ENCODE measurements around the gene KCNN3. TPM values are rescaled to one million over a fixed set of nuclear protein-coding genes. Genes with fewer than 3 reads are reported as not detected.

KCNN3 gene
- total RNA-seq, 1 experiment from 2014 or later: 0.07 TPM

- Mint-ChIP-seq H3K27me3 (ENCODE audit: insufficient read depth, unreplicated experiment) (peaks cover 62% of the 10 kb centered on the region), H3K27ac (ENCODE audit: low read depth, unreplicated experiment) (no peak overlapping the region), H3K4me1 (ENCODE audit: insufficient read depth, unreplicated experiment) (no peaks in the 10 kb centered on the region), H3K36me3 (ENCODE audit: insufficient read depth, unreplicated experiment) (no peaks in the 10 kb centered on the region), H3K9me3 (ENCODE audit: unreplicated experiment) (no peaks in the 10 kb centered on the region), H3K4me3 (ENCODE audit: unreplicated experiment) (no peak overlapping the region)
- intact Hi-C loops (cut with micrococcal nuclease): no loop called here
- CTCF ChIA-PET: interaction anchor here (1.3 kb wide), 1 partner anchor 166 kb away, joined by 5 read pairs; no protein-coding TSS in a partner anchor
- TF ChIP-seq CTCF (IDR thresholded peaks at IDR 0.05; ENCODE audit: unreplicated experiment): no peak
- BruUV-seq (replicated peaks): no TSS peak
- POLR2A ChIA-PET: interaction anchor here (0.9 kb wide), 1 partner anchor 11 kb away, joined by 3 read pairs; no protein-coding TSS in a partner anchor
- DNase-seq (ENCODE audit: unreplicated experiment): no peak
Measured at GRCh38 chr1:154713005-154713404, 157.1 kb downstream of the KCNN3 start.

- no TSS peak for BruUV-seq (replicated peaks)
- Mint-ChIP-seq H3K4me3 (ENCODE audit: unreplicated experiment) (no peak overlapping the region), H3K36me3 (ENCODE audit: insufficient read depth, unreplicated experiment) (no peaks in the 10 kb centered on the region), H3K27me3 (ENCODE audit: insufficient read depth, unreplicated experiment) (peaks cover 67% of the 10 kb centered on the region), H3K9me3 (ENCODE audit: unreplicated experiment) (no peaks in the 10 kb centered on the region), H3K27ac (ENCODE audit: low read depth, unreplicated experiment) (no peak overlapping the region), H3K4me1 (ENCODE audit: insufficient read depth, unreplicated experiment) (no peaks in the 10 kb centered on the region)
- POLR2A ChIA-PET: interaction anchor here (0.9 kb wide), 1 partner anchor 10 kb away, joined by 3 read pairs; no protein-coding TSS in a partner anchor
- TF ChIP-seq CTCF (IDR thresholded peaks at IDR 0.05; ENCODE audit: unreplicated experiment): no peak
- intact Hi-C loops (cut with micrococcal nuclease): no loop called here
- no peak for DNase-seq (ENCODE audit: unreplicated experiment)
- CTCF ChIA-PET: interaction anchor here (1.3 kb wide), 1 partner anchor 166 kb away, joined by 5 read pairs; no protein-coding TSS in a partner anchor
Measured at GRCh38 chr1:154712166-154712810, 157.8 kb downstream of the KCNN3 start.

GRCh38 chr1:154711416-154711815 is 158.7 kb downstream of the KCNN3 start:
- no peaks in the 10 kb centered on the region for H3K9me3 Mint-ChIP-seq (ENCODE audit: unreplicated experiment)
- intact Hi-C loops (cut with micrococcal nuclease): no loop called here
- no peaks in the 10 kb centered on the region for H3K4me1 Mint-ChIP-seq (ENCODE audit: insufficient read depth, unreplicated experiment)
- no TSS peak for BruUV-seq (replicated peaks)
- ChIA-PET CTCF (no interaction called here), POLR2A (no interaction called here)
- TF ChIP-seq CTCF (IDR thresholded peaks at IDR 0.05; ENCODE audit: unreplicated experiment): no peak
- H3K36me3 Mint-ChIP-seq (ENCODE audit: insufficient read depth, unreplicated experiment): no peaks in the 10 kb centered on the region
- DNase-seq (ENCODE audit: unreplicated experiment): no peak
- H3K4me3 Mint-ChIP-seq (ENCODE audit: unreplicated experiment): no peak overlapping the region
- H3K27ac Mint-ChIP-seq (ENCODE audit: low read depth, unreplicated experiment): no peak overlapping the region
- peaks cover 68% of the 10 kb centered on the region for H3K27me3 Mint-ChIP-seq (ENCODE audit: insufficient read depth, unreplicated experiment)

DNA sequence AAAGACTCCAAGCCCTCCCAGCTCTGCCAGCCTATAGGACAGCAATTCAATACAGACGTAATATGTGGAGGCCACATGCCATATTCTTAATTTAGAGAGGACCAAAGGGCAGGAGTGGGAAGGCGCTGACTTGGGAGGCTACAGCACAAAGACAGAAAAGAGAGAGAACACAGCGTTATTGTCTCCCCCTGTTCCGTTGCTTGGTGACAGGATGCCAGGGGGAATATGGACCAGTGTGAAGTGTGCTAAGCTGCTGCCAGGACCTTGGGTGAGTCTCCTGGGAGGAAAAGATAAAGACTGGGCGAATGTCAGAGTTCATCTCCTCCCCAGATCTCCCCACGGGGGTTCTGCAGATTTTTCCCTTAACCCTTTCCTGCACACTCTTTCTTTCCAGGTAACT is 160.0 kb downstream of the KCNN3 start:
- ChIA-PET POLR2A (interaction anchor here (0.6 kb wide), 1 partner anchor 83 kb away, joined by 3 read pairs; no protein-coding TSS in a partner anchor), CTCF (no interaction called here)
- peaks cover 70% of the 10 kb centered on the region for H3K27me3 Mint-ChIP-seq (ENCODE audit: insufficient read depth, unreplicated experiment)
- no peaks in the 10 kb centered on the region for H3K36me3 Mint-ChIP-seq (ENCODE audit: insufficient read depth, unreplicated experiment)
- no peaks in the 10 kb centered on the region for H3K4me1 Mint-ChIP-seq (ENCODE audit: insufficient read depth, unreplicated experiment)
- H3K4me3 Mint-ChIP-seq (ENCODE audit: unreplicated experiment): no peak overlapping the region
- BruUV-seq (replicated peaks): no TSS peak
- intact Hi-C loops (cut with micrococcal nuclease): no loop called here
- TF ChIP-seq CTCF (IDR thresholded peaks at IDR 0.05; ENCODE audit: unreplicated experiment): no peak
- no peaks in the 10 kb centered on the region for H3K9me3 Mint-ChIP-seq (ENCODE audit: unreplicated experiment)
- H3K27ac Mint-ChIP-seq (ENCODE audit: low read depth, unreplicated experiment): no peak overlapping the region
- DNase-seq (ENCODE audit: unreplicated experiment): no peak
